H1 (cell line): ENCODE results near the gene TCAIM. TPM values are rescaled to one million over a fixed set of nuclear protein-coding genes. Genes with fewer than 3 reads are reported as not detected.

Experiments used
- CTCF ChIA-PET: fragments of 300-600 bp; sonication (Branson Sonifier 250); formaldehyde crosslinking; loops from one replicate; lab custom pipeline; 2021; ENCODE audit not compliant: partially characterized antibody; lab: Charles Lee
- POLR2A ChIA-PET: fragments of 300-600 bp; sonication (Branson Sonifier 250); formaldehyde crosslinking; loops from one replicate; lab custom pipeline; 2021; ENCODE audit warnings: inconsistent platforms; ENCODE audit not compliant: partially characterized antibody; lab: Charles Lee
- DNase-seq, 2 experiments: peaks; one replicate each; pipeline versions ENCODE4 v3.0.0 to v3.0.0-alpha.2; 2010 to 2022; ENCODE audit warnings: low spot score in 2 of 2, low read depth in 1 of 2, mixed read lengths in 1 of 2
- FAIRE-seq: peaks from 2 replicates; lab custom pipeline; 2011; peaks lifted over from hg19 to GRCh38; lab: Jason Lieb, UNC
- H2AFZ ChIP-seq: 2 replicates; pipeline ENCODE4 v1.8.1; 2012; ENCODE audit warnings: low read length, inconsistent platforms
- H2AK5ac ChIP-seq: 2 replicates; pipeline ENCODE4 v1.6.1; 2013; ENCODE audit warnings: low read depth, low read length
- H2BK120ac ChIP-seq: replicated peaks from 2 replicates; pipeline ENCODE3; 2013; ENCODE audit warnings: low read depth, low read length, inconsistent platforms
- H2BK12ac ChIP-seq: 2 replicates; pipeline ENCODE4 v1.6.1; 2013; ENCODE audit warnings: low read depth, low read length
- H2BK15ac ChIP-seq: 2 replicates; pipeline ENCODE4 v1.6.1; 2013; ENCODE audit warnings: low read length
- H2BK20ac ChIP-seq: 2 replicates; pipeline ENCODE4 v1.6.1; 2013; ENCODE audit warnings: low read length
- H2BK5ac ChIP-seq: 2 replicates; pipeline ENCODE4 v1.6.1; 2013; ENCODE audit warnings: low read depth, low read length
- H3K14ac ChIP-seq: 2 replicates; pipeline ENCODE4 v1.6.1; 2013; ENCODE audit warnings: inconsistent platforms; ENCODE audit not compliant: insufficient read length
- H3K18ac ChIP-seq: 2 replicates; pipeline ENCODE4 v1.6.1; 2013; ENCODE audit warnings: low read length; ENCODE audit errors: extremely low read depth
- H3K23ac ChIP-seq: 2 replicates; pipeline ENCODE4 v1.6.1; 2013; ENCODE audit warnings: inconsistent platforms; ENCODE audit not compliant: insufficient read length
- H3K23me2 ChIP-seq: 2 replicates; pipeline ENCODE4 v1.6.1; 2013; ENCODE audit warnings: low read depth, low read length
- H3K27ac ChIP-seq: 2 replicates; pipeline ENCODE4 v1.6.1; 2011; ENCODE audit warnings: low read depth, low read length, inconsistent platforms
- H3K27me3 ChIP-seq, 4 experiments: replicated peaks in 1 of 4; 1 replicate in 1 of 4; 2 replicates in 3 of 4; pipeline versions ENCODE4 v1.6.1 to v1.8.1; 2011 to 2013; ENCODE audit warnings: low read length in 3 of 4, mild to moderate bottlenecking in 3 of 4, inconsistent platforms in 2 of 4, mixed read lengths in 2 of 4, moderate library complexity in 1 of 4; ENCODE audit not compliant: control insufficient read depth in 3 of 4, insufficient read depth in 3 of 4; ENCODE audit errors: extremely low read depth in 1 of 4
- H3K36me3 ChIP-seq, 4 experiments: 2 replicates each; pipeline versions ENCODE4 v1.6.1 to v1.8.1; 2011 to 2013; ENCODE audit warnings: mild to moderate bottlenecking in 4 of 4, low read length in 3 of 4, moderate library complexity in 2 of 4, control low read depth in 1 of 4, inconsistent platforms in 1 of 4; ENCODE audit not compliant: insufficient read depth in 4 of 4, control insufficient read depth in 2 of 4
- H3K4ac ChIP-seq: replicated peaks from 2 replicates; pipeline ENCODE3; 2013; ENCODE audit warnings: low read length, low read depth, mixed read lengths, inconsistent platforms; ENCODE audit not compliant: insufficient read length
- H3K4me1 ChIP-seq, 4 experiments: replicated peaks in 1 of 4; 1 replicate in 1 of 4; 2 replicates in 3 of 4; pipeline versions ENCODE4 v1.6.1 to v1.8.1; 2011 to 2013; ENCODE audit warnings: low read length in 3 of 4, inconsistent platforms in 2 of 4, mixed read lengths in 1 of 4; ENCODE audit not compliant: insufficient read depth in 4 of 4, control insufficient read depth in 3 of 4
- H3K4me2 ChIP-seq, 2 experiments: 2 replicates each; pipeline versions ENCODE4 v1.6.1 to v1.8.1; 2011 to 2013; ENCODE audit warnings: low read depth in 2 of 2, low read length in 2 of 2, control low read depth in 1 of 2, inconsistent platforms in 1 of 2, mild to moderate bottlenecking in 1 of 2; ENCODE audit not compliant: insufficient read depth in 1 of 2
- H3K4me3 ChIP-seq, 4 experiments: fragments of 200-600, 300-600 bp in 1 of 4; sonication (generic), shearing (Covaris generic), sonication (Bioruptor Twin) in 1 of 4; 2 replicates each; pipeline versions ENCODE4 v1.5.1 to v1.8.1; 2011 to 2016; ENCODE audit warnings: low read length in 4 of 4, low read depth in 3 of 4, control low read depth in 2 of 4, inconsistent platforms in 2 of 4, mild to moderate bottlenecking in 2 of 4, mixed read lengths in 1 of 4, moderate library complexity in 1 of 4; ENCODE audit not compliant: insufficient read depth in 2 of 4; ENCODE audit errors: extremely low read depth in 1 of 4
- H3K56ac ChIP-seq: replicated peaks from 2 replicates; pipeline ENCODE3; 2013; ENCODE audit warnings: low read depth, mild to moderate bottlenecking, mixed read lengths, low read length, inconsistent platforms; ENCODE audit not compliant: insufficient read length
- H3K79me1 ChIP-seq: 2 replicates; pipeline ENCODE4 v1.6.1; 2013; ENCODE audit warnings: low read depth, low read length, control low read depth
- H3K79me2 ChIP-seq, 2 experiments: 2 replicates each; pipeline versions ENCODE4 v1.6.1 to v1.8.1; 2012 to 2013; ENCODE audit warnings: low read length in 2 of 2, mild to moderate bottlenecking in 2 of 2, inconsistent platforms in 1 of 2; ENCODE audit not compliant: insufficient read depth in 2 of 2, control insufficient read depth in 1 of 2
- H3K9ac ChIP-seq, 4 experiments: replicated peaks in 1 of 4; 1 replicate in 1 of 4; 2 replicates in 3 of 4; pipeline versions ENCODE4 v1.6.1 to v1.8.1; 2011 to 2013; ENCODE audit warnings: low read depth in 3 of 4, low read length in 3 of 4, control low read depth in 2 of 4, mild to moderate bottlenecking in 2 of 4, moderate library complexity in 2 of 4, inconsistent platforms in 1 of 4; ENCODE audit errors: extremely low read depth in 1 of 4
- H3K9me3 ChIP-seq, 2 experiments: 2 replicates each; pipeline versions ENCODE4 v1.6.1 to v1.8.1; 2012 to 2013; ENCODE audit warnings: mild to moderate bottlenecking in 2 of 2, moderate library complexity in 2 of 2, control low read depth in 1 of 2, inconsistent platforms in 1 of 2, low read depth in 1 of 2, low read length in 1 of 2, mixed read lengths in 1 of 2; ENCODE audit not compliant: insufficient read depth in 2 of 2
- H4K20me1 ChIP-seq, 2 experiments: replicated peaks in 1 of 2; 2 replicates each; pipeline versions ENCODE3 to v1.8.1; 2011 to 2013; ENCODE audit warnings: inconsistent platforms in 2 of 2, low read length in 2 of 2, mild to moderate bottlenecking in 1 of 2; ENCODE audit not compliant: insufficient read depth in 2 of 2, control insufficient read depth in 1 of 2
- H4K5ac ChIP-seq: 2 replicates; pipeline ENCODE4 v1.6.1; 2013; ENCODE audit warnings: low read length, low read depth, mixed read lengths, inconsistent platforms; ENCODE audit not compliant: insufficient read length
- H4K8ac ChIP-seq: 2 replicates; pipeline ENCODE4 v1.8.0; 2013; ENCODE audit warnings: mild to moderate bottlenecking, moderate library complexity, low read length, inconsistent platforms; ENCODE audit not compliant: insufficient read depth; ENCODE audit errors: extremely low read depth
- H4K91ac ChIP-seq: replicated peaks from 2 replicates; pipeline ENCODE3; 2013; ENCODE audit warnings: low read length, mixed read lengths, inconsistent platforms; ENCODE audit not compliant: insufficient read length
- MAX ChIP-seq: IDR thresholded peaks from 2 replicates; pipeline ENCODE4 v1.6.1; 2012; ENCODE audit warnings: inconsistent platforms
- NANOG ChIP-seq: IDR thresholded peaks from 2 replicates; pipeline ENCODE4 v1.6.1; 2011; ENCODE audit warnings: low read length, low read depth, mild to moderate bottlenecking, inconsistent platforms; ENCODE audit not compliant: insufficient read depth, poor library complexity, severe bottlenecking
- TCF12 ChIP-seq: IDR thresholded peaks from 2 replicates; pipeline ENCODE4 v1.6.1; 2011; ENCODE audit warnings: low read depth, mild to moderate bottlenecking, low read length
- whole genome bisulfite sequencing, 2 experiments: shearing (Covaris generic) in 1 of 2; methylation state at CpG; one replicate each; pipeline versions ENCODE4 v1.1.6 to v1.1.7; 2013 to 2015; ENCODE audit warnings: low lambda C conversion rate in 2 of 2, mixed read lengths in 2 of 2, inconsistent platforms in 1 of 2, low coverage in 1 of 2, missing lambda C conversion rate in 1 of 2; ENCODE audit not compliant: insufficient replicate concordance in 2 of 2, insufficient coverage in 1 of 2, insufficient read length in 1 of 2; ENCODE audit errors: extremely low coverage in 1 of 2, missing lambda C conversion rate in 1 of 2; 5-methylcytosine and 5-hydroxymethylcytosine counted together
- polyA plus RNA-seq, 7 experiments: library from polyadenylated mRNA; depleted of rRNA in 3 of 7; stranded (reverse) in 5 of 7; unstranded in 2 of 7; fragments of >200 nt in 5 of 7; fragments of 200-250 nt in 2 of 7; gene quantifications; 1 replicate in 5 of 7; 2 replicates in 1 of 7; 4 replicates in 1 of 7; pipeline versions ENCODE4 v1.2.1 to v1.2.3, GENCODE V29; 2011 to 2013; ENCODE audit warnings: missing spikeins in 2 of 7, mixed read lengths in 2 of 7
- total RNA-seq: library from RNA; stranded (reverse); fragmentation: NEBNext Ultra II Directional; extraction: Animal tissue kit (Norgen Biotek cat#: 25700); gene quantifications from 2 replicates; pipeline ENCODE4 v1.2.1, GENCODE V29; 2021

Gene TCAIM
- total and polyA plus RNA-seq, 2 of the 8 experiments (the other 6 are each of a cell fraction or from before 2014, with no cell fraction given) = 6.9 to 22.1 TPM

DNA sequence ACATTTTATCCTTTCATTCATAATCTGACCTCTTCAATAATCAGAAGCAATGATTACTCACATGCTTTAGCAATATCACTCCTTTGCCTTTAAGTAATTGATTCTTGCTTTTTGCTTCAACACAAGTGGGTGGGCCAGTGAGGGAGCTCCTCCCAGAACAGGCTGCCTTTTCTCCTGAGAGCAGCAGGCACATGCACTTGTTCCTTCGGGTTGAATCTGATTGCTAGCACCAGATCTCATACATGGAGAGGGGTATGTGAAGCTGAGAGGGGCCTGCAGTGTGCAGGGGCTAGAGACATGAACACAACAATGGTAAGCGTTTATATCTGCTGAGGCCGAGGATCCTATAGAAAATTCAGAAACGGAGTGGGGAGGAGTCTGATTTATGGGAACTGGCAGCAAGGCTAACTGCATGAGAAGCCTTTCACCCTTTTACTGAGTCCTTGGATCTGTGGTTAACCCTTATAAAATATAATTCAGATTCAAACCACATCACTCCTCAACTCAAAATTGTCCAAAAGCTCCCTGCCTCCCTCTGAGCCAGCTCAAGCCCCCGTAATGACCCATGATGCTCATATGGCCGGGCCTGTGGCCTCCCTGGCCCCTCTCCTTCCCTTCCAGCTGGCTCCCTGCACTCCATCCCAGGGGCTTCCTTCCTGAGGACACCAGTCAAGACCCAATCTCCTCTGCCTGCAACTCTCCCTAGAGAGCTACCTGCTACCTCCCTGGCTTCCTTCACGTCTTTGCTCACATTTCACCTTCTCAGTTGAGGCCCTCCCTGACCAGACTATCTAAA lies 106.5 kb downstream of the TCAIM start:
- Histone ChIP-seq H2BK12ac (no peak overlapping the region), H3K23me2 (no peaks in the 10 kb centered on the region), H2BK20ac (no peak overlapping the region), H3K79me2 (no peaks in the 10 kb centered on the region; a peak in 1 of 4 replicates), H4K91ac (no peak overlapping the region), H3K9ac (no peak overlapping the region), H3K23ac (no peak overlapping the region), H3K4ac (no peak overlapping the region), H3K27me3 (no peaks in the 10 kb centered on the region), H4K8ac (no peak overlapping the region), H3K27ac (no peak overlapping the region), H3K4me1 (no peaks in the 10 kb centered on the region; a peak in 2 of 7 replicates), H2BK120ac (no peak overlapping the region), H2BK5ac (no peak overlapping the region), H3K4me3 (no peak overlapping the region), H4K20me1 (peaks cover 0 to 2% of the 10 kb centered on the region in 2 experiments), H2AK5ac (no peak overlapping the region), H3K56ac (no peak overlapping the region), H3K79me1 (no peaks in the 10 kb centered on the region; the same call in 1 of the 2 replicates), H4K5ac (no peak overlapping the region), H3K36me3 (peaks cover 20 to 57% (median 45%) of the 10 kb centered on the region in 4 experiments; a peak in 7 of 8 replicates), H3K14ac (no peak overlapping the region), H2BK15ac (no peak overlapping the region), H3K18ac (no peak overlapping the region), H3K4me2 (no peak overlapping the region), H2AFZ (no peak overlapping the region), H3K9me3 (peaks cover 12 to 18% of the 10 kb centered on the region in 2 experiments; a peak in 3 of 4 replicates)
- 92% methylated on average over 5 of the region's 7 CpGs; no CpG with 5 or more reads in 1 of the 2 experiments for WGBS, 2 experiments
- CTCF ChIA-PET = no interaction called here
- no peak for DNase-seq
- FAIRE-seq = no peak
- POLR2A ChIA-PET = interaction anchor here (1.2 kb wide), 1 partner anchor 16 kb away, joined by 4 read pairs; no protein-coding TSS in a partner anchor
- no peak for TF ChIP-seq NANOG
- TF ChIP-seq TCF12 = no peak
- TF ChIP-seq MAX = no peak
